T-helper 17 cell (primary cell): ENCODE measurements around the gene NPHP1. TPM values are rescaled to one million over a fixed set of nuclear protein-coding genes. Genes with fewer than 3 reads are reported as not detected.

ENCODE experiments used
- total RNA-seq, 4 donors: library from RNA in 2 of 4; stranded (reverse) in 2 of 4; gene quantifications; one replicate each; pipeline ENCODE4 v1.2.3 and lab custom pipeline; 2022 to 2026

NPHP1 gene
- total RNA-seq, 2 donors from 2014 or later = 0.16 to 1.4 TPM

Other genes with a start within 250 kb of the NPHP1 start
- under 1 TPM; 0.12 to 0.13 TPM for gene MALL, start 89.2 kb downstream of the NPHP1 start, total RNA-seq
- 10 to 100 TPM; 19.7 to 20.6 TPM for gene MTLN, start 7.5 kb upstream of the NPHP1 start, total RNA-seq